CD4-positive, alpha-beta T cell treated with Interferon alpha-2 for 1 hour (primary cell): ENCODE data around the gene XXYLT1.
"Not testable (repeated sequence)": the region's sequence is repeated elsewhere in the genome, so short reads cannot be mapped to it uniquely, and the experiment has no call there.

Experiments used
- DNase-seq, 2 donors: peaks; one replicate each; pipeline ENCODE4 v3.0.0-alpha.2; 2020 to 2022

Gene XXYLT1

GRCh38 chr3:195204360-195205163 is 66.4 kb downstream of the XXYLT1 start:
- DNase-seq = no peak

- no peak for DNase-seq
Measured at GRCh38 chr3:195203606-195204005, 67.4 kb downstream of the XXYLT1 start.

- no peak for DNase-seq
Measured at GRCh38 chr3:195201295-195201694, 69.7 kb downstream of the XXYLT1 start.

GRCh38 chr3:195200010-195200822 is 70.7 kb downstream of the XXYLT1 start:
- no peak for DNase-seq

- no peak for DNase-seq
Measured at GRCh38 chr3:195198426-195199346, 72.3 kb downstream of the XXYLT1 start.

- DNase-seq = no peak
Measured at GRCh38 chr3:195197765-195198425, 73.1 kb downstream of the XXYLT1 start.

- no peak for DNase-seq
Measured at GRCh38 chr3:195196266-195196665, 74.7 kb downstream of the XXYLT1 start.

- no peak for DNase-seq
Measured at GRCh38 chr3:195195321-195196209, 75.4 kb downstream of the XXYLT1 start.

GRCh38 chr3:195194559-195195206 is 76.3 kb downstream of the XXYLT1 start:
- DNase-seq = no peak

GRCh38 chr3:195191580-195191979 is 79.4 kb downstream of the XXYLT1 start:
- DNase-seq = no peak

GRCh38 chr3:195189821-195190220 is 81.1 kb downstream of the XXYLT1 start:
- no peak for DNase-seq

- DNase-seq = no peak
Measured at GRCh38 chr3:195188426-195188927, 82.5 kb downstream of the XXYLT1 start.

- no peak for DNase-seq
Measured at GRCh38 chr3:195187609-195188425, 83.1 kb downstream of the XXYLT1 start.

GRCh38 chr3:195186710-195187047 is 84.3 kb downstream of the XXYLT1 start:
- not testable (repeated sequence) for DNase-seq

GRCh38 chr3:195186041-195186709 is 84.8 kb downstream of the XXYLT1 start:
- no peak for DNase-seq

- DNase-seq = no peak
Measured at GRCh38 chr3:195185583-195185982, 85.4 kb downstream of the XXYLT1 start.

- no peak for DNase-seq
Measured at GRCh38 chr3:195184716-195185421, 86.1 kb downstream of the XXYLT1 start.

- peak in 1 of 2 donors; percentile 23 for DNase-seq
Measured at GRCh38 chr3:195183071-195183776, 87.7 kb downstream of the XXYLT1 start.
